Measurements from ENCODE around the gene SNX1.
A peak's percentile ranks its signal among the peaks of the same experiment; 100 is the strongest.

The SNX1 gene

GRCh38 chr15:64090527-64090926, 5.3 kb upstream of the SNX1 start:
- H3K27me3 ChIP-seq (ENCODE audit: control insufficient read depth, insufficient read depth, low read length): no peaks in the 10 kb centered on the region
- H3K4me1 ChIP-seq (ENCODE audit: control insufficient read depth, insufficient read depth, low read length): peaks cover 3% of the 10 kb centered on the region
- no peaks in the 10 kb centered on the region for H3K9me3 ChIP-seq (ENCODE audit: control insufficient read depth, insufficient read depth, low read length)
- peaks cover 6% of the 10 kb centered on the region for H3K36me3 ChIP-seq (ENCODE audit: control insufficient read depth, insufficient read depth, low read length)
- no peak overlapping the region for H3K4me3 ChIP-seq (ENCODE audit: low read depth, low read length)
- no peak overlapping the region for H3K9ac ChIP-seq (ENCODE audit: low read depth, low read length)

DNA sequence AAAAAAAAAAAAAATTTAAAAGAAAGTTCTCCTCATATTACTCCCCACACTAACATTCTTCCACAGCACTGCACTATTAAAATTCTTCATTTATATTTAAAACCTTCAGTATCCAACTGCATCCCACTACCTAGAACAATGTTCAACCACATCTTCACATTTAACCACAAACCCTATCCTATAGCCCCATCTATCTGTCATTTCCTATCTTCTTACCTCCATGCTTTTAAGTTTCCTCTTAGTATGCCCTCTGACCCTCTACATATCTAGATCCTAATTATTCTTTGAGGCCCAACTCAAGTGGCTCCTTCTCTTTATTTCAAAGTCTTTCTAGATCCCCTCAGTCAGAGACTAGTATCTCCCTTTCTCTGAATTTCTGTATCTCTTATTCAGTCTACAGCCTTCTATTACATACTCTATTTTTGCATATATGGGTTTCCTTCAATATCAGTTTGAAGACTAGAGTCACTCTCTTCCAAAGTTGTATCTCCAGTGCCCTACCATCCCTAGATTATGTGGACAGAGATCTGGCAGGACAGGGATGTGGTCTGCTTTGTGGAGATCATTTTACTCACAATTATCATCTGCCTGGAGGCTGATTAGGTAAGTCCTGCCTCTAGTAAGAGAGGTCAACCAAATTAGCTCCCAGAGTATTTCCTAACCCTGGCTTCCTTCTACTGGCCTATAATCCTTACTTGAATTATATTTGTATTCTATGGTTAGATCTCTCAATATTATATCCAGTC, 3.5 kb upstream of the SNX1 start:
- no peaks in the 10 kb centered on the region for H3K9me3 ChIP-seq (ENCODE audit: control insufficient read depth, insufficient read depth, low read length)
- peak overlapping the region; percentile 92 for H3K4me3 ChIP-seq (ENCODE audit: low read depth, low read length)
- H3K27me3 ChIP-seq (ENCODE audit: control insufficient read depth, insufficient read depth, low read length): no peaks in the 10 kb centered on the region
- peaks cover 6% of the 10 kb centered on the region for H3K36me3 ChIP-seq (ENCODE audit: control insufficient read depth, insufficient read depth, low read length)
- H3K9ac ChIP-seq (ENCODE audit: low read depth, low read length): no peak overlapping the region
- peaks cover 3% of the 10 kb centered on the region for H3K4me1 ChIP-seq (ENCODE audit: control insufficient read depth, insufficient read depth, low read length)

DNA sequence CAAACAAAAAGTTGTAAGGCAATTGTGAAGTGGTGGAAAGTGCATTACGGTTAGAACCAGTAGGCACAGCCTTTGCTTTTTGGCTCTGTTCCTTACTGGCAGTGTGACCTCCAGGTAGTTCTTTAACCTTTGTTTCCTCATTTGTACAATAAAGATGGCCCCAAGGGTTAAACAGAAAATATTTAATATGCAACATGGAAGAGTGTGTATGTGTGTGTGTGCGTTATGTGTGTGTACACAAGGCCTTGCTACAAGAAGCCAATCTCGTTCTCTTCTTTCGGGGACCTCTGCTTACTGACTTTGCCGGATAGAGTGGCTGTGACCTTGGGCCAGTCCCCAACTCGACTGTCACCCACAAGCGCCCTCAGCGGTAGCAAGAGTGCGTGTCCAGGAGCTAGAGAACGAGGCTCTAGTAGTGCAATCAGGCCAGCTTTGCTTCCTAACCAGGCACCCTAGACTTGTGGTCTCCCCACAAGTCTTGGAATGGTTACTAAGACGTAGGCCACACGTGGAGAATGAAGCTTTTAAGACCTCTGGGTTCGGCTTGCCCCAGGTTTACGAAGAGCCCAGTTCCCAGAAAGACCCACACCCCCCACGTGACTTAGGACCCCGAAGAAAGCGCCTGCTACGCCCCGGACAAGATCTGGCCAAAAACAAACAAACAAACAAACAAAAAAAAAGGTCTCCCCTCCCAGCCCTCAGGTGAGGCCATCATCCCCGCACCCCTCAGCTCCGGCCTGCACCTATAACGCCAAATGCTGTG, 2.7 kb upstream of the SNX1 start:
- Histone ChIP-seq H3K4me3 (ENCODE audit: low read depth, low read length) (peak overlapping the region; percentile 92), H3K27me3 (ENCODE audit: control insufficient read depth, insufficient read depth, low read length) (no peaks in the 10 kb centered on the region), H3K36me3 (ENCODE audit: control insufficient read depth, insufficient read depth, low read length) (peaks cover 2% of the 10 kb centered on the region), H3K4me1 (ENCODE audit: control insufficient read depth, insufficient read depth, low read length) (peaks cover 3% of the 10 kb centered on the region), H3K9ac (ENCODE audit: low read depth, low read length) (peak overlapping the region; percentile 90), H3K9me3 (ENCODE audit: control insufficient read depth, insufficient read depth, low read length) (no peaks in the 10 kb centered on the region)

DNA sequence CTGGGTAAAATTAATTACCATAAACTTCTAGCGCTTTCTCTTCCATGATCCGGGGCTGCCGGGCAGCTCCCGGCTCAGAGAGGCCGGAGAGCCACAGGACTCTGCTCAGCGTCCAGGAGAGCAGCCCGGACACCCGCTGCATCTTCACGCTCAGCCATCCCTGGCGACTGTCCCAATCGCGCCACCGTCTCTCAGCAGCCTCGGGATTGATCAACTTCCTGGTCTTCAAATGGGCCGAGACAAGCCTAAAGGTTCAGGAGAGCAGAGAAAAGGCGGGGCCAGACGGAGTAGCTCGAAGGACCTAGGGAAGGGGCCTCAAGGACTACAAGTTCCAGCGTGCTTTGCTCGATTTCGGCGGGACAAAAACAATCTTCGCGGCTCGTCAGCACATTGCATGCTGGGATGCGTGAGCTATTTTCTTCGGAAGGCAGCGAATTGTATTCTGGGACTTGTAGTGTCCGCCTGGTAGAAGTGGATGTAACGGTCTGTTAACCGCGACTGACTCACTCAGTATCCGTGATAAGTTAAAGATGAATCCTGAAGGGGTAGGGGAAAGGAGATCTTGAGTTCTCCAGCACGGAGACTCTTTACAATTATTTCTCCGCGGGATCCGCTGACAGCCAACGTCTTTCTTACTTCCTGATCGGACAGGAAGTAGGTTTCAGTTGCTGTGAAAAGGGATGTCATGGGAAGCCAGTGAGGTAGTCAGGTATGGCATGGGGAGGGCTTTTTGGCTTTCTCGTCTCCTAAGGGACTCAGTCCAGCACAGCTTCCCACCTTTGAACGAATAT, 2.0 kb upstream of the SNX1 start, which contains the start of gene CIAO2A:
TSS of gene CIAO2A (minus strand) at position 212 of the 791 bp plus-strand sequence. CDS start at position 142, 70 bp downstream.
- H3K9me3 ChIP-seq (ENCODE audit: control insufficient read depth, insufficient read depth, low read length): no peaks in the 10 kb centered on the region
- peaks cover 3% of the 10 kb centered on the region for H3K4me1 ChIP-seq (ENCODE audit: control insufficient read depth, insufficient read depth, low read length)

DNA sequence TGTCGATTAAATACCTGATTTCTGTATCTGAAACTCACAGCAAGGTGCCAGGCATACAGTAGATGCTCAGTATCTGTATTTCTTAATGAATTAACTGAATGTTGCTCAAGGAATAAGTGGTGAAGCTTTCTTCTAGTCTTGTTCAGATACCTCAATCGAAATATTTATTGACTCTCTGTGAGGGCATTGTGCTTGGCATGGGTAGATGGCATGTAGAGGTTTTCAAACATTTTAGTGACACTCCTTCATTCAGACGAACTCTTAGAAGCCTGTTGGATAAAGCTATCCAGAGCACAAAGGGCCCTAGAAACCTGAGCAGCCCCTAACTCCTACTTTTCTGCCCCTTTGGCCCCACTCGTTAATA, 369 bp upstream of the SNX1 start:
- no peaks in the 10 kb centered on the region for H3K27me3 ChIP-seq (ENCODE audit: control insufficient read depth, insufficient read depth, low read length)
- H3K4me1 ChIP-seq (ENCODE audit: control insufficient read depth, insufficient read depth, low read length): peaks cover 3% of the 10 kb centered on the region
- peak overlapping the region; percentile 89 for H3K4me3 ChIP-seq (ENCODE audit: low read depth, low read length)
- no peak overlapping the region for H3K9ac ChIP-seq (ENCODE audit: low read depth, low read length)
- no peaks in the 10 kb centered on the region for H3K36me3 ChIP-seq (ENCODE audit: control insufficient read depth, insufficient read depth, low read length)
- no peaks in the 10 kb centered on the region for H3K9me3 ChIP-seq (ENCODE audit: control insufficient read depth, insufficient read depth, low read length)

More for the DNA sequence above, 2.0 kb upstream of the SNX1 start, which contains the start of gene CIAO2A:
- H3K36me3 ChIP-seq (ENCODE audit: control insufficient read depth, insufficient read depth, low read length): no peaks in the 10 kb centered on the region
- no peaks in the 10 kb centered on the region for H3K27me3 ChIP-seq (ENCODE audit: control insufficient read depth, insufficient read depth, low read length)
- H3K9ac ChIP-seq (ENCODE audit: low read depth, low read length): peak within 1 kb of the TSS; percentile 90
- peak within 1 kb of the TSS; percentile 92 for H3K4me3 ChIP-seq (ENCODE audit: low read depth, low read length)

DNA sequence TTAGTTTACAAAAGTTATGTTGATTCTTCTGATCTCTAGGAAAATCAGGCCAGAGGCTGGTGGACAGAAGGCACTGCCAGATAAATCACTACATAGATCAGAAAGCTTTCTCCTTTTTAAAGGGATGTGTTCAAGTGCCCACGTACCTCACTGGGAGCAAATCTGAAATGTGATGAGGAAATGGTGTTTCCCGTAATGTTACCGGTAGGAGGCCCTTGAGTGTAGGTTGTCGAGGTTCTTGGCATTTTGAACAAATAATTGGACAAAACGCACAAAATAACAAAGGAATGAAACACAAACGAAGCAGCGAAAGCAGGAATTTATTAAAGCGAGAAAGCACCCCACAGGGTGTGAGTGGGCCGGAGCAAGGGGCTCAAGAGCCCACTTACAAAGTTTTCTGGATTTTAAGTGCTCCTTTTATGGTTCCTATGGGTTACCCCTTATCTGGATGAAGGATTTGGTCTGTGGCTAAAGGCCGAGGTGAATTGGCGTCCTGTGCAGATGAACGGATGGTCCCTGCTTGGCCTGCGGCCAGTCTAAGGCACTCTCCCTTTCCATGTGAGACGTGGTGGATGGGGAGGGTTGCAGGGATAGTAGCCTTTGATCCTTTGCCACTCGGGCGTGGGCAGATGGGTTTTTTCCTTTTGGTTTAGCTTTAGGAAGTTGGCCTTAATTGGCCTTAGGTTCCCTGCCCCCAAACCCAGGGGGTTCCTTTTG, 1.0 kb downstream of the SNX1 start:
- H3K9me3 ChIP-seq (ENCODE audit: control insufficient read depth, insufficient read depth, low read length): no peaks in the 10 kb centered on the region
- no peaks in the 10 kb centered on the region for H3K36me3 ChIP-seq (ENCODE audit: control insufficient read depth, insufficient read depth, low read length)
- no peak overlapping the region for H3K9ac ChIP-seq (ENCODE audit: low read depth, low read length)
- no peaks in the 10 kb centered on the region for H3K27me3 ChIP-seq (ENCODE audit: control insufficient read depth, insufficient read depth, low read length)
- H3K4me1 ChIP-seq (ENCODE audit: control insufficient read depth, insufficient read depth, low read length): peaks cover 3% of the 10 kb centered on the region
- H3K4me3 ChIP-seq (ENCODE audit: low read depth, low read length): peak overlapping the region; percentile 89

- H3K9me3 ChIP-seq (ENCODE audit: control insufficient read depth, insufficient read depth, low read length): no peaks in the 10 kb centered on the region
- H3K27me3 ChIP-seq (ENCODE audit: control insufficient read depth, insufficient read depth, low read length): no peaks in the 10 kb centered on the region
- peaks cover 3% of the 10 kb centered on the region for H3K4me1 ChIP-seq (ENCODE audit: control insufficient read depth, insufficient read depth, low read length)
- no peak overlapping the region for H3K4me3 ChIP-seq (ENCODE audit: low read depth, low read length)
- H3K9ac ChIP-seq (ENCODE audit: low read depth, low read length): no peak overlapping the region
- H3K36me3 ChIP-seq (ENCODE audit: control insufficient read depth, insufficient read depth, low read length): no peaks in the 10 kb centered on the region
These were observed 3.6 kb downstream of the SNX1 start for GRCh38 chr15:64099379-64099778.

GRCh38 chr15:64100958-64101357, 5.2 kb downstream of the SNX1 start:
- Histone ChIP-seq H3K4me1 (ENCODE audit: control insufficient read depth, insufficient read depth, low read length) (no peaks in the 10 kb centered on the region), H3K9me3 (ENCODE audit: control insufficient read depth, insufficient read depth, low read length) (no peaks in the 10 kb centered on the region), H3K4me3 (ENCODE audit: low read depth, low read length) (no peak overlapping the region), H3K27me3 (ENCODE audit: control insufficient read depth, insufficient read depth, low read length) (no peaks in the 10 kb centered on the region), H3K36me3 (ENCODE audit: control insufficient read depth, insufficient read depth, low read length) (no peaks in the 10 kb centered on the region), H3K9ac (ENCODE audit: low read depth, low read length) (no peak overlapping the region)

- H3K4me1 ChIP-seq (ENCODE audit: control insufficient read depth, insufficient read depth, low read length): no peaks in the 10 kb centered on the region
- no peak overlapping the region for H3K9ac ChIP-seq (ENCODE audit: low read depth, low read length)
- H3K36me3 ChIP-seq (ENCODE audit: control insufficient read depth, insufficient read depth, low read length): no peaks in the 10 kb centered on the region
- no peaks in the 10 kb centered on the region for H3K9me3 ChIP-seq (ENCODE audit: control insufficient read depth, insufficient read depth, low read length)
- H3K4me3 ChIP-seq (ENCODE audit: low read depth, low read length): no peak overlapping the region
- no peaks in the 10 kb centered on the region for H3K27me3 ChIP-seq (ENCODE audit: control insufficient read depth, insufficient read depth, low read length)
These were observed 6.7 kb downstream of the SNX1 start for GRCh38 chr15:64102497-64102896.

DNA sequence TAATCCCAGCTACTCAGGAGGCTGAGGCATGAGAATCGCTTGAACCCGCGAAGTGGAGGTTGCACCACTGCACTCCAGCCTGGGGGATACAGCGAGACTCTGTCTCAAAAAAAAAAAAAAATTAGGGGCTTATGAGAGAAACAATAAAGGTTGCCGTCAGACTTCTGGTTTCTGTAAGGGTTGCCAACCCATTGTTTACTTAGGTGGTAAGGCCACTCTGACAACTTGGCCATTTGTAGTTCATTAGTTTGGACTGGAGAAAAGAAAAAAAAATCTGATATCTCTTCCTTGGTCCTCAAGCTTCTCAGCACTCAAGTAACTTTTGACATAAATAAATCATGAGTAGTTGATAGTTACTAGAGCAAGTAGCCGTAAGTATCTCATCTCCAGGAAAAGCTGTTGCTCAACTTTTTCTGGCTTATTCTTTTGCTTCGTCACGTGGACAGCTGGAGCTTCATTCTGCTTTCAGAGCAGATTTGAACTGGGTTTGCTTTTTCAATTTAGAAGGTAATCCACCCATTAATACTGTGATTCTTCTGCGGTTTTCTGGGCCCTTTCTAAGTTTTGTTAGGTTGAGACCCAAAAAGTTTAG, 9.4 kb downstream of the SNX1 start:
- Histone ChIP-seq H3K4me1 (ENCODE audit: control insufficient read depth, insufficient read depth, low read length) (no peaks in the 10 kb centered on the region), H3K4me3 (ENCODE audit: low read depth, low read length) (no peak overlapping the region), H3K27me3 (ENCODE audit: control insufficient read depth, insufficient read depth, low read length) (no peaks in the 10 kb centered on the region), H3K9ac (ENCODE audit: low read depth, low read length) (no peak overlapping the region), H3K9me3 (ENCODE audit: control insufficient read depth, insufficient read depth, low read length) (no peaks in the 10 kb centered on the region), H3K36me3 (ENCODE audit: control insufficient read depth, insufficient read depth, low read length) (no peaks in the 10 kb centered on the region)

- H3K36me3 ChIP-seq (ENCODE audit: control insufficient read depth, insufficient read depth, low read length): no peaks in the 10 kb centered on the region
- no peak overlapping the region for H3K4me3 ChIP-seq (ENCODE audit: low read depth, low read length)
- no peaks in the 10 kb centered on the region for H3K27me3 ChIP-seq (ENCODE audit: control insufficient read depth, insufficient read depth, low read length)
- peaks cover 4% of the 10 kb centered on the region for H3K4me1 ChIP-seq (ENCODE audit: control insufficient read depth, insufficient read depth, low read length)
- no peak overlapping the region for H3K9ac ChIP-seq (ENCODE audit: low read depth, low read length)
- no peaks in the 10 kb centered on the region for H3K9me3 ChIP-seq (ENCODE audit: control insufficient read depth, insufficient read depth, low read length)
These were observed 11.6 kb downstream of the SNX1 start for GRCh38 chr15:64107337-64107736.
